Heart right ventricle (tissue), 16 donors: ENCODE measurements around the gene AUTS2. TPM values are rescaled to one million over a fixed set of nuclear protein-coding genes. Genes with fewer than 3 reads are reported as not detected.

ENCODE experiments used
- ATAC-seq, 8 donors: fragments of 200-7000 bp; cut with Tn5 transposase; one replicate each; pipeline ENCODE4 v1.9.1; 2020; ENCODE audit warnings: mild to moderate bottlenecking in 8 of 8, moderate library complexity in 8 of 8, moderate number of reproducible peaks in 1 of 8
- DNase-seq, 2 donors: peaks; one replicate each; pipeline ENCODE4 v3.0.0-alpha.2; 2020
- H3K27ac ChIP-seq, 10 donors: fragments of 200-600 bp; sonication (generic) in 2 of 10; one replicate each; pipeline versions ENCODE4 v1.5.0 to v1.8.0; 2020 to 2022; ENCODE audit warnings: mild to moderate bottlenecking in 3 of 10
- H3K27me3 ChIP-seq, 7 donors: fragments of 200-600 bp; one replicate each; pipeline ENCODE4 v1.8.0; 2021 to 2022; ENCODE audit warnings: mild to moderate bottlenecking in 2 of 7
- H3K36me3 ChIP-seq, 9 donors: fragments of 200-600 bp; sonication (generic) in 1 of 9; one replicate each; pipeline versions ENCODE4 v1.5.0 to v1.8.0; 2020 to 2022; ENCODE audit warnings: mild to moderate bottlenecking in 2 of 9
- H3K4me1 ChIP-seq, 9 donors: fragments of 200-600 bp; sonication (generic) in 1 of 9; one replicate each; pipeline versions ENCODE4 v1.5.0 to v1.8.0; 2020 to 2022; ENCODE audit warnings: mild to moderate bottlenecking in 4 of 9
- H3K4me3 ChIP-seq, 10 donors: fragments of 200-600 bp; sonication (generic) in 2 of 10; one replicate each; pipeline versions ENCODE4 v1.5.0 to v1.8.0; 2020 to 2022; ENCODE audit warnings: mild to moderate bottlenecking in 7 of 10, moderate library complexity in 2 of 10
- H3K9me3 ChIP-seq, 11 donors: fragments of 200-600 bp in 10 of 11; sonication (generic) in 2 of 11; one replicate each; pipeline versions ENCODE4 v1.5.0 to v1.8.0; 2013 to 2022; ENCODE audit warnings: mild to moderate bottlenecking in 2 of 11, control low read depth in 1 of 11, moderate library complexity in 1 of 11
- WGBS, 2 donors: extraction: QIAGEN DNeasy Blood & Tissue Kit; methylation state at CpG; one replicate each; pipeline ENCODE4 v1.1.7; 2013; ENCODE audit warnings: inconsistent platforms in 1 of 2; 5-methylcytosine and 5-hydroxymethylcytosine counted together
- intact Hi-C, 10 donors: fragments of 100-400 bp; cut with DNase I; formaldehyde crosslinking; loops; one replicate each; pipeline versions ENCODE4 v1.11.1 to v1.14.2; 2022
- polyA plus RNA-seq, 2 donors: library from polyadenylated mRNA; stranded (reverse); fragments of 200-250 nt; gene quantifications; one replicate each; pipeline ENCODE4 v1.2.3, GENCODE V29; 2013
- total RNA-seq, 10 donors: library from RNA; stranded (reverse); fragmentation: NEBNext Ultra II Directional in 3 of 10; extraction: Animal tissue kit (Norgen Biotek cat#: 25700) in 3 of 10; gene quantifications; one replicate each; pipeline versions ENCODE4 v1.2.1 to v1.2.4, GENCODE V29; 2021 to 2023
- TF ChIP-seq, protein P1 (sequence below), 9 donors: fragments of 200-600 bp; sonication (generic) in 2 of 9; IDR thresholded peaks; one replicate each; pipeline versions ENCODE4 v1.5.0 to v1.8.0; 2021 to 2022; ENCODE audit warnings: antibody characterized with exemption in 9 of 9, mild to moderate bottlenecking in 5 of 9, moderate library complexity in 1 of 9
- donor health status: Arrhythmogenic right ventricular cardiomyopathy.
- donor health status: ischemic (EF 13 %, LVEDD 7.1; RV severe dilation, severe dysfunction).
- donor health status: healthy with polysubstance abuse.
- donor health status: DM: no; HTN: yes; CAD: no.
- donor health status: DM: no; HTN: no; CAD: no.
- donor health status: ischemic (EF 25% LVEDD 6.9; RV normal size, moderate dysfunction).
- donor health status: ischemic (EF 25% LVEDD 5.7; RV mildly dilated, moderate dysfunction).
- donor health status: healthy.
- donor health status: DM: yes; HTN: yes; CAD: no.
- donor health status: Ischemic cardiomyopathy.
- donor health status: ischemic (EF 35%, LVEDD 5.7; RV mildly dilated, moderate dysfunction).
- donor health status: nonischemic (EF 11% LVEDD 7.7; RV severe dilation, severe dysfunction).
- donor health status: DM: yes; HTN: yes; CAD: no.
- donor health status: PGD.
- donor health status: ischemic (EF 29% LVEDD 5.4; RV normal size, mild dysfunction).
- donor health status: nonischemic (EF 23%, LVEDD 6.1; RV moderate dilation, normal function).

The AUTS2 gene
- total and polyA plus RNA-seq, 12 donors, result 1.6 to 11.2 (median 7.3) TPM

GRCh38 chr7:70214071-70214470 is 615.8 kb downstream of the AUTS2 start:
- H3K9me3 ChIP-seq, result no peaks in the 10 kb centered on the region
- ATAC-seq (no peak), DNase-seq (no peak)
- H3K27ac ChIP-seq, result no peak overlapping the region
- TF ChIP-seq, protein P1, sequence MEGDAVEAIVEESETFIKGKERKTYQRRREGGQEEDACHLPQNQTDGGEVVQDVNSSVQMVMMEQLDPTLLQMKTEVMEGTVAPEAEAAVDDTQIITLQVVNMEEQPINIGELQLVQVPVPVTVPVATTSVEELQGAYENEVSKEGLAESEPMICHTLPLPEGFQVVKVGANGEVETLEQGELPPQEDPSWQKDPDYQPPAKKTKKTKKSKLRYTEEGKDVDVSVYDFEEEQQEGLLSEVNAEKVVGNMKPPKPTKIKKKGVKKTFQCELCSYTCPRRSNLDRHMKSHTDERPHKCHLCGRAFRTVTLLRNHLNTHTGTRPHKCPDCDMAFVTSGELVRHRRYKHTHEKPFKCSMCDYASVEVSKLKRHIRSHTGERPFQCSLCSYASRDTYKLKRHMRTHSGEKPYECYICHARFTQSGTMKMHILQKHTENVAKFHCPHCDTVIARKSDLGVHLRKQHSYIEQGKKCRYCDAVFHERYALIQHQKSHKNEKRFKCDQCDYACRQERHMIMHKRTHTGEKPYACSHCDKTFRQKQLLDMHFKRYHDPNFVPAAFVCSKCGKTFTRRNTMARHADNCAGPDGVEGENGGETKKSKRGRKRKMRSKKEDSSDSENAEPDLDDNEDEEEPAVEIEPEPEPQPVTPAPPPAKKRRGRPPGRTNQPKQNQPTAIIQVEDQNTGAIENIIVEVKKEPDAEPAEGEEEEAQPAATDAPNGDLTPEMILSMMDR (IDR thresholded peaks at IDR 0.05), result no peak
- no peaks in the 10 kb centered on the region for H3K27me3 ChIP-seq
- no peaks in the 10 kb centered on the region for H3K36me3 ChIP-seq
- H3K4me3 ChIP-seq, result no peak overlapping the region
- no peaks in the 10 kb centered on the region for H3K4me1 ChIP-seq
- intact Hi-C loops, result no loop called here

GRCh38 chr7:70215491-70215890 is 617.2 kb downstream of the AUTS2 start:
- DNase-seq (no peak), ATAC-seq (no peak)
- Histone ChIP-seq H3K27ac (no peak overlapping the region), H3K4me1 (no peaks in the 10 kb centered on the region), H3K27me3 (no peaks in the 10 kb centered on the region), H3K9me3 (no peaks in the 10 kb centered on the region), H3K4me3 (no peak overlapping the region), H3K36me3 (no peaks in the 10 kb centered on the region)
- WGBS, 2 donors, result 65 to 71% methylated on average over 1 of the region's 1 CpG
- intact Hi-C loops, result no loop called here
- TF ChIP-seq, protein P1 (IDR thresholded peaks at IDR 0.05), result no peak

- H3K4me1 ChIP-seq, result no peaks in the 10 kb centered on the region
- DNase-seq (no peak), ATAC-seq (no peak)
- WGBS, 2 donors, result 85 to 94% methylated on average over 3 of the region's 3 CpGs
- no peaks in the 10 kb centered on the region for H3K36me3 ChIP-seq
- H3K27me3 ChIP-seq, result no peaks in the 10 kb centered on the region
- no peak overlapping the region for H3K27ac ChIP-seq
- H3K4me3 ChIP-seq, result no peak overlapping the region
- H3K9me3 ChIP-seq, result no peaks in the 10 kb centered on the region
- intact Hi-C loops, result no loop called here
- TF ChIP-seq, protein P1 (IDR thresholded peaks at IDR 0.05), result no peak
These were observed 619.3 kb downstream of the AUTS2 start for GRCh38 chr7:70217571-70217970.

DNA sequence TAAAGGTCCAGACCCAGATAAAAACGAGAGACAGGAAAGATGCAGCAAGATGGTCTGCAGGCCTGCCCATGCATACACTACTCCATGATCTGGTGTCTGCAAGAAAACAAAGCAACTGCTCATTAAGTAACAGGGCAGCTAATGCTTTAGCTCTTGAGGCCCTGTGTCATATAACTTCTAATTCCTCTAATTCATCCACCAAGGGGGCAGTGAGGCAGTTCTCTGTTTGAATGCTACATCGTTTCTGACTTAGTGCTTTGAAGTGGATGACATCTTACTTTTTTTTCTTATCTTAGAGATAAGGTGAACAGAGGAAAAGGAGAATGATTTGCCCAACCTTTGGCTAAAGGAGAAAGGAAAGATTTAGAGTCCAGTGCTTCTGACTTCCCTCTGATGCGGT is 619.7 kb downstream of the AUTS2 start:
- Histone ChIP-seq H3K36me3 (no peaks in the 10 kb centered on the region), H3K27me3 (no peaks in the 10 kb centered on the region), H3K4me3 (no peak overlapping the region), H3K9me3 (no peaks in the 10 kb centered on the region), H3K27ac (no peak overlapping the region), H3K4me1 (no peaks in the 10 kb centered on the region)
- TF ChIP-seq, protein P1 (IDR thresholded peaks at IDR 0.05), result no peak
- no peak for DNase-seq
- no peak for ATAC-seq
- intact Hi-C loops, result no loop called here
- WGBS, 2 donors, result 71 to 78% methylated on average over 3 of the region's 3 CpGs

DNA sequence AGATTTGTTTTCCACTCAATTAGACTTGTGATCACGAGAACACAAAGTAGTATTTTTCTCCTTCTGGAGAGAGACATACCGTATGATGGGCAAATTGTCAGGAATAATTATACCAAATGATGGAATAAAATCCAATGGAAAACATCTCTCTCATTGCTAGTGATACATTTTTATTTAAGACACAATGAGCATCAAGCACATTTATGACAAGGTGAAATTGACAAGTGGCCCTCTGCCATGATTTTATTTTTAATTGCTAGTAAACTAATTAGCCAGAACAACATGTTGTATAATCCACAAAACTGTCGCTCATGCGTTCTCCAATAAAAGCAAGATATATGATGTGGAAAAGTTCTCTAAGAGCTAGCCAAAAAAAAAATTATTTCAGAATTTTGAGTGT is 620.8 kb downstream of the AUTS2 start:
- no peak for ATAC-seq
- H3K4me1 ChIP-seq, result no peaks in the 10 kb centered on the region
- no peaks in the 10 kb centered on the region for H3K36me3 ChIP-seq
- H3K27me3 ChIP-seq, result no peaks in the 10 kb centered on the region
- intact Hi-C loops, result no loop called here
- H3K4me3 ChIP-seq, result no peak overlapping the region
- TF ChIP-seq, protein P1 (IDR thresholded peaks at IDR 0.05), result no peak
- H3K27ac ChIP-seq, result no peak overlapping the region
- WGBS, 2 donors, result 96 to 98% methylated on average over 4 of the region's 4 CpGs
- DNase-seq, result no peak
- H3K9me3 ChIP-seq, result no peaks in the 10 kb centered on the region
